ENCODE data around the gene SLC7A6. TPM values are rescaled to one million over a fixed set of nuclear protein-coding genes. Genes with fewer than 3 reads are reported as not detected.

SLC7A6 gene
- total and polyA plus RNA-seq, 2 experiments from 2014 or later: 17.3 to 20.9 TPM

DNA sequence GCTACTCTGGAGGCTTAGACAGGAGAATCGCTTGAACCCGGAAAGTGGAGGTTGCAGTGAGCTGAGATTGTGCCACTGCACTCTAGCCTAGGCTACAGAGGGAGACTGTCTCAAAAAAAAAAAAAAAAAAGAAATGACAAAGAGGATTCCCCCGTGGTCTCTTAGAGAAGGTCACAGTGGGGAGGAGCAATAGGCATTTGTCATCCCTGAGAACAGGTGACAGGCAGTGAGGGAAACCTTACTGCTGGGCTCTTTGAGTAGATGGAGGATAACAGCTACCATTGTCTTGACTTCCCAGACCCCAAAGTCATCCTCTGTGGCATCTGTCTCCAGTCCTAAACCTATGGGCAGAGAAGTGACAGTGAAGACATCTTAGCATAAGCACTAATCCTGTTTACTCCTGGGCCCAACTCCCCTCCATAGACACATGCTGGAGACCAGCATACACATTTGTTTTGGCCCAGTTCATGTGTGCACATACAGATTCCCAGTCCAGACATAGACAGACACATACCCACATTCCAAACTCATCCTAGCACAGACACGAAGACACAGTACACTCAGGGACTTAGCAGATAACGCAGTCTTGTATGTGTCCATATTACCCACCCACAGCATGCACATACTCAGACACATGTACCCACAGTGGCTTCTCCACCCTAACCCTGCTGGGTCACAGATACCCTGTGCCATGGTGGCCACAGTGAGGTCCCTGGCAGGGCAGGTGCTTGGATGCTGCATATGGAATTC is 31.1 kb upstream of the SLC7A6 start:
- Histone ChIP-seq H3K4me1 (ENCODE audit: insufficient read depth) (0 out of 2 replicates have a peak, but pooled peaks cover 1% of the 10 kb centered on the region), H3K79me2 (ENCODE audit: insufficient read depth) (no peaks in the 10 kb centered on the region), H3K9me3 (ENCODE audit: low read depth) (no peaks in the 10 kb centered on the region), H3K4me2 (ENCODE audit: unreplicated experiment) (no peak overlapping the region), H3K9ac (no peak overlapping the region), H2AFZ (no peak overlapping the region), H4K20me1 (ENCODE audit: insufficient read depth) (no peaks in the 10 kb centered on the region), H3K36me3 (ENCODE audit: low read depth) (no peaks in the 10 kb centered on the region), H3F3A (ENCODE audit: insufficient read depth) (no peaks in the 10 kb centered on the region), H3K27me3 (replicated peaks; ENCODE audit: insufficient read depth) (no peaks in the 10 kb centered on the region), H3K27ac (no peak overlapping the region), H3K4me3 (no peak overlapping the region), H3K9me2 (ENCODE audit: insufficient read depth) (no peaks in the 10 kb centered on the region)
- TF ChIP-seq EZH2phosphoT487 (IDR thresholded peaks at IDR 0.05; ENCODE audit: insufficient read depth, low read depth): no peak
- TF ChIP-seq EZH2 (IDR thresholded peaks at IDR 0.05; ENCODE audit: insufficient read depth, poor library complexity, severe bottlenecking): no peak
- no peak for DNase-seq
- 87 to 90% methylated on average over 5 of the region's 5 CpGs for WGBS, 2 experiments (ENCODE audit: low coverage in 1 of 2, low lambda C conversion rate in 2 of 2, missing lambda C conversion rate in 2 of 2)
- in situ Hi-C loops (cut with MboI): no loop called here

DNA sequence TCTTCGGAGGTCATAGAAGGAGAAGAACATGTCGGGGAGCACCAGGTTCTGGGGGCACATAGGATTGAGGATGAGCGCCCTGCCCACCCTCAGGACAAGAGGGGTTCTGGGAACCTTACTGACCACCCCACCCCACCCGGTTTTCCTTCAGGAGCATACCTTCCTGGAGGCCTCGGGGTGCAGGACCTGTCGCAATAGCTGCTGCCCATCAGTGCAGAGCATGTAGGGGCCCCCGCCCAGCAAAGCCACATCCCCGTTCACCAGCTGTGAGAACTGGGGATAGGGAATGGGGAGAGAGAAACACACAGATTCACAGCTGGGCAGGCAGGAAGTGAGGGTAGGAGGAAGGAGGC is 30.5 kb upstream of the SLC7A6 start:
- Histone ChIP-seq H3K79me2 (ENCODE audit: insufficient read depth) (no peaks in the 10 kb centered on the region), H3K4me1 (ENCODE audit: insufficient read depth) (0 out of 2 replicates have a peak, but pooled peaks cover 5% of the 10 kb centered on the region), H3K4me3 (no peak overlapping the region), H3K27me3 (replicated peaks; ENCODE audit: insufficient read depth) (no peaks in the 10 kb centered on the region), H3F3A (ENCODE audit: insufficient read depth) (no peaks in the 10 kb centered on the region), H3K27ac (no peak overlapping the region), H3K9ac (no peak overlapping the region), H3K9me2 (ENCODE audit: insufficient read depth) (no peaks in the 10 kb centered on the region), H3K36me3 (ENCODE audit: low read depth) (no peaks in the 10 kb centered on the region), H4K20me1 (ENCODE audit: insufficient read depth) (no peaks in the 10 kb centered on the region), H3K4me2 (ENCODE audit: unreplicated experiment) (no peak overlapping the region), H3K9me3 (ENCODE audit: low read depth) (no peaks in the 10 kb centered on the region), H2AFZ (no peak overlapping the region)
- 78 to 81% methylated on average over 8 of the region's 8 CpGs for WGBS, 2 experiments (ENCODE audit: low coverage in 1 of 2, low lambda C conversion rate in 2 of 2, missing lambda C conversion rate in 2 of 2)
- TF ChIP-seq EZH2phosphoT487 (IDR thresholded peaks at IDR 0.05; ENCODE audit: insufficient read depth, low read depth) (no peak), EZH2 (IDR thresholded peaks at IDR 0.05; ENCODE audit: insufficient read depth, poor library complexity, severe bottlenecking) (no peak)
- in situ Hi-C loops (cut with MboI): no loop called here
- DNase-seq: no peak

DNA sequence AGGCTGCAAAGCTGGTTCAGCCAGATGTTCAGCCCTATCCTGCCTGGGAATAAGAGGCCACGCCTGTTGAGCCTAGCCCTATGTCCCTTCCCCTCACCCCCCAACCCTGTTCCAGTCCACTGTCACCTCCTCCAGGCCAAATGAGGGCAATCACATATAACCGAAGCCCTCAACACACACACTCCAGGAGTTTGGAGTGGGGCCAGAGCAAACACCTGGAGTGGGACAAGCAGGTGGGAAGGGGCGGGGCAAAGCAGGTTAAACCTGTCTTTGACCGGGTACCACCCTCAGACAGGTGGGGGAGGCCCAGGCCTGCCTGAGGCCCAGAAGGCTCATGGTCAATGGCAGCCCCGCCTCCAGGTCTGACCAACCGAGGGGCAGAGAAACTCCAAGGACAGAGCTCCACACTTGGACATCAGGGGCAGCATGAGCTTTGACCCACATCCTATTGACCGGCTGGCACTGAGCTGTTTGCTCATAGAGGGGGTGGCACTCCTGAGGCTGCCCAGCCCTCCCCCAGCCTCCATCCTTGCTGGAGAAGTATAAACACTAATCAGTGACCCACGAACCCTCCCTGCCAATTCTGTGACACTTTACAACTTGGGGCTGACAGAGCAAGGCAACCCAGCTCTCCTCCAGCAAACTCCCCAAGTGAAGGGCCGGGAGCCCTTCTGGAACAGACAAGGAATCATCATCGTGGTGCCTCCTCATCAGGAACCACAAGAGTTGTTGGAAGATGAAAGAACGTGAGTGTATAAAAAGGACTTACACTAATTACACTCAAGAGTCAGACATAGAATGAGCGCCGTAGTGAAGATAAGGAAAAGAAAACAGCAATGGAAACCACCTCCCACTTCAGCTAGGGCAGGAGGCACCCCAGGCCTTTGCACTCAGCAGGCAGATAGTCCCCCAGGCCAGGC is 29.9 kb upstream of the SLC7A6 start:
- no peak overlapping the region for H3K4me2 ChIP-seq (ENCODE audit: unreplicated experiment)
- H3K9ac ChIP-seq: no peak overlapping the region

DNA sequence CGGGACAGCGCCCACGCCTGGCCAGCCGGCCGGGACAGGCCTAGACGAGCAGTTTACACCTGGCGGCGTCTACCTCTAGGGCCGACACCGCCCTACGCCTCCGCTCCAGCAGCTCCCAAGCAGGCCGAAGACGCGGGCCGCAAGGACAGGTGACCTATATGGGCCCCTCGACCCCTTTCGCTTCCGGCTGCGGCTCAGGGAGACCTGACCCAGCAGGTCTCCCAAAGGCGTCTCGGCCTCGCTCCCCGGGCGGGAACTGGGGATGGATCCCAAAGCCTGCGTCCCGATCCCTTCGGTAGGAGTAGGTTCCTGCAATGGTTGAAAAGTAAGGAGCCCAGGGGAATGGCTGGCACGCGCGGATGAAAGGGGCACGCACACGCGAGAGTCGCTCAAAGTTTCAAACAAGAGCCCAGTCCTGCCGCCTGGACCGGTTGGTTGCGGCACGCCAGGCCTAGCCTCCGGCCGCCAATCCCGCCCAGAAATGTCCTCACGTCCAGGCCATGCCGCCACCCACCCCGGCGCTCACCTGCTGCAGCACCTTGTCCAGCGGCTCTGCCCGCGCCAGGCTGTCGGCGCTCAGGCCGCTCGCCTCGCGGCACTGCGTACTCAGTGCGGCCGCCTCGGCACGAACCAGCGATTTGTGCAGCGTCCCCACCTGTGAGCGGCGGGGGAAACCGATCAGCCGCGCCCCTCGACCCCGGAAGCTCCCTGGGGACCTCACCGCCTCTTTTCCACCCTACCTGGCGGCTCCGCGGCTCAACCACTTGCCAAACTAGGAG is 29.0 kb upstream of the SLC7A6 start:
- Histone ChIP-seq H2AFZ (no peak overlapping the region), H3K27me3 (replicated peaks; ENCODE audit: insufficient read depth) (no peaks in the 10 kb centered on the region), H3K9me3 (ENCODE audit: low read depth) (no peaks in the 10 kb centered on the region), H3K27ac (no peak overlapping the region), H3K4me3 (no peak overlapping the region), H3K9ac (no peak overlapping the region), H3K4me1 (ENCODE audit: insufficient read depth) (0 out of 2 replicates have a peak, but pooled peaks cover 5% of the 10 kb centered on the region), H3K79me2 (ENCODE audit: insufficient read depth) (no peaks in the 10 kb centered on the region), H3F3A (ENCODE audit: insufficient read depth) (no peaks in the 10 kb centered on the region), H3K9me2 (ENCODE audit: insufficient read depth) (no peaks in the 10 kb centered on the region), H4K20me1 (ENCODE audit: insufficient read depth) (no peaks in the 10 kb centered on the region), H3K4me2 (ENCODE audit: unreplicated experiment) (no peak overlapping the region), H3K36me3 (ENCODE audit: low read depth) (no peaks in the 10 kb centered on the region)
- WGBS, 2 experiments (ENCODE audit: low coverage in 1 of 2, low lambda C conversion rate in 2 of 2, missing lambda C conversion rate in 2 of 2): 73 to 75% methylated on average over 69 to 73 of the region's 73 CpGs
- in situ Hi-C loops (cut with MboI): no loop called here
- TF ChIP-seq EZH2phosphoT487 (IDR thresholded peaks at IDR 0.05; ENCODE audit: insufficient read depth, low read depth): no peak
- TF ChIP-seq EZH2 (IDR thresholded peaks at IDR 0.05; ENCODE audit: insufficient read depth, poor library complexity, severe bottlenecking): no peak
- DNase-seq: no peak

More for the DNA sequence above, 29.9 kb upstream of the SLC7A6 start:
- no peaks in the 10 kb centered on the region for H3K9me2 ChIP-seq (ENCODE audit: insufficient read depth)
- no peaks in the 10 kb centered on the region for H3F3A ChIP-seq (ENCODE audit: insufficient read depth)
- TF ChIP-seq EZH2 (IDR thresholded peaks at IDR 0.05; ENCODE audit: insufficient read depth, poor library complexity, severe bottlenecking): no peak
- no peak for TF ChIP-seq EZH2phosphoT487 (IDR thresholded peaks at IDR 0.05; ENCODE audit: insufficient read depth, low read depth)
- 0 out of 2 replicates have a peak, but pooled peaks cover 5% of the 10 kb centered on the region for H3K4me1 ChIP-seq (ENCODE audit: insufficient read depth)
- in situ Hi-C loops (cut with MboI): no loop called here
- no peaks in the 10 kb centered on the region for H3K36me3 ChIP-seq (ENCODE audit: low read depth)
- H3K27me3 ChIP-seq (replicated peaks; ENCODE audit: insufficient read depth): no peaks in the 10 kb centered on the region
- H4K20me1 ChIP-seq (ENCODE audit: insufficient read depth): no peaks in the 10 kb centered on the region
- DNase-seq: no peak
- no peaks in the 10 kb centered on the region for H3K79me2 ChIP-seq (ENCODE audit: insufficient read depth)
- no peak overlapping the region for H3K27ac ChIP-seq
- no peaks in the 10 kb centered on the region for H3K9me3 ChIP-seq (ENCODE audit: low read depth)
- 77 to 78% methylated on average over 12 to 13 of the region's 13 CpGs for WGBS, 2 experiments (ENCODE audit: low coverage in 1 of 2, low lambda C conversion rate in 2 of 2, missing lambda C conversion rate in 2 of 2)
- no peak overlapping the region for H2AFZ ChIP-seq
- no peak overlapping the region for H3K4me3 ChIP-seq
